GM18498 (cell line): Measurements from ENCODE around the gene TTLL13.

ENCODE experiments used
- ATAC-seq: cut with Tn5 transposase; IDR thresholded peaks from one replicate; pipeline ENCODE4 v1.9.1; 2021; ENCODE audit warnings: mild to moderate bottlenecking, moderate library complexity; ENCODE audit not compliant: unreplicated experiment

The TTLL13 gene

GRCh38 chr15:90213818-90214204, 35.5 kb upstream of the TTLL13 start:
- ATAC-seq: no peak

- ATAC-seq: no peak
These were observed 34.7 kb upstream of the TTLL13 start for GRCh38 chr15:90214553-90215196.

GRCh38 chr15:90217671-90218394, 31.5 kb upstream of the TTLL13 start:
- ATAC-seq: no peak

- no peak for ATAC-seq
These were observed 29.8 kb upstream of the TTLL13 start for GRCh38 chr15:90219421-90220141.

GRCh38 chr15:90221246-90221900, 28.0 kb upstream of the TTLL13 start:
- no peak for ATAC-seq

- no peak for ATAC-seq
These were observed 26.8 kb upstream of the TTLL13 start for GRCh38 chr15:90222547-90222946.

GRCh38 chr15:90223441-90224165, 25.8 kb upstream of the TTLL13 start:
- no peak for ATAC-seq

GRCh38 chr15:90225047-90225446, 24.3 kb upstream of the TTLL13 start:
- no peak for ATAC-seq

GRCh38 chr15:90225504-90226234, 23.7 kb upstream of the TTLL13 start:
- no peak for ATAC-seq

- no peak for ATAC-seq
These were observed 22.0 kb upstream of the TTLL13 start for GRCh38 chr15:90227336-90227735.

- no peak for ATAC-seq
These were observed 21.3 kb upstream of the TTLL13 start for GRCh38 chr15:90227816-90228772.

- no peak for ATAC-seq
These were observed 20.4 kb upstream of the TTLL13 start for GRCh38 chr15:90228960-90229359.

GRCh38 chr15:90230071-90230494, 19.3 kb upstream of the TTLL13 start:
- ATAC-seq: no peak

- no peak for ATAC-seq
These were observed 18.7 kb upstream of the TTLL13 start for GRCh38 chr15:90230610-90231009.

- peak; percentile 18 for ATAC-seq
These were observed 18.0 kb upstream of the TTLL13 start for GRCh38 chr15:90231028-90232017.

GRCh38 chr15:90232196-90232595, 17.2 kb upstream of the TTLL13 start:
- no peak for ATAC-seq

- no peak for ATAC-seq
These were observed 16.4 kb upstream of the TTLL13 start for GRCh38 chr15:90232941-90233386.
